HepG2 (cell line): ENCODE results near the gene SMARCD1. TPM values are rescaled to one million over a fixed set of nuclear protein-coding genes. Genes with fewer than 3 reads are reported as not detected.

Source experiments
- HHEX ChIP-seq: IDR thresholded peaks from 2 replicates; pipeline ENCODE4 v1.6.1; 2016; ENCODE audit warnings: control low read depth
- HNRNPUL1 ChIP-seq: fragments of 200-400 bp; formaldehyde crosslinking; IDR thresholded peaks from 2 replicates; pipeline ENCODE4 v1.6.1; 2017; ENCODE audit warnings: low read depth, mild to moderate bottlenecking, low read length, moderate library complexity
- KLF11 ChIP-seq: IDR thresholded peaks from 2 replicates; pipeline ENCODE4 v1.6.1; 2016; ENCODE audit warnings: missing compliant biosample characterization
- MYPOP ChIP-seq: sonication (generic); formaldehyde crosslinking; IDR thresholded peaks from 2 replicates; pipeline ENCODE4 v1.8.1; 2023; ENCODE audit warnings: mild to moderate bottlenecking, moderate library complexity, missing genetic modification reagents
- NFYC ChIP-seq: IDR thresholded peaks from 2 replicates; pipeline ENCODE4 v1.6.1; 2016; ENCODE audit warnings: missing genetic modification reagents, missing compliant biosample characterization
- PITX1 ChIP-seq: sonication (generic); formaldehyde crosslinking; IDR thresholded peaks from 2 replicates; pipeline ENCODE4 v1.5.1; 2020; ENCODE audit warnings: mild to moderate bottlenecking, missing genetic modification reagents
- SAFB2 ChIP-seq: sonication (generic); formaldehyde crosslinking; IDR thresholded peaks from 2 replicates; pipeline ENCODE4 v1.5.1; 2020; ENCODE audit warnings: missing genetic modification reagents, low read depth, mild to moderate bottlenecking, borderline replicate concordance
- SALL2 ChIP-seq: sonication (generic); formaldehyde crosslinking; IDR thresholded peaks from 2 replicates; pipeline ENCODE4 v1.8.1; 2023; ENCODE audit warnings: mild to moderate bottlenecking, missing genetic modification reagents, inconsistent platforms
- SNRNP70 ChIP-seq: fragments of 200-400 bp; formaldehyde crosslinking; IDR thresholded peaks from 2 replicates; pipeline ENCODE4 v1.6.1; 2017; ENCODE audit warnings: mild to moderate bottlenecking, low read depth, low read length, moderate library complexity
- USF2 ChIP-seq, 2 experiments: sonication (generic) in 1 of 2; formaldehyde crosslinking in 1 of 2; IDR thresholded peaks; 2 replicates each; pipeline versions ENCODE4 v1.5.1 to v1.6.1; 2011 to 2020; ENCODE audit warnings: borderline replicate concordance in 1 of 2, low read depth in 1 of 2, low read length in 1 of 2, mild to moderate bottlenecking in 1 of 2, missing genetic modification reagents in 1 of 2, moderate library complexity in 1 of 2
- ZNF33B ChIP-seq: sonication (generic); formaldehyde crosslinking; IDR thresholded peaks from 2 replicates; pipeline ENCODE4 v1.5.1; 2020; ENCODE audit warnings: mild to moderate bottlenecking, missing genetic modification reagents
- ZNF614 ChIP-seq: IDR thresholded peaks from 2 replicates; pipeline ENCODE4 v1.6.1; 2018; ENCODE audit warnings: missing biosample characterization, missing genetic modification reagents, inconsistent platforms, borderline replicate concordance
- ZNF646 ChIP-seq: sonication (generic); formaldehyde crosslinking; IDR thresholded peaks from 2 replicates; pipeline ENCODE4 v1.9.0; 2021; ENCODE audit warnings: mild to moderate bottlenecking, missing genetic modification reagents
- ZNF670 ChIP-seq: sonication (generic); formaldehyde crosslinking; IDR thresholded peaks from 2 replicates; pipeline ENCODE4 v1.8.0; 2022; ENCODE audit warnings: mild to moderate bottlenecking, missing genetic modification reagents, borderline replicate concordance
- ZNF678 ChIP-seq: sonication (generic); formaldehyde crosslinking; IDR thresholded peaks from 2 replicates; pipeline ENCODE4 v1.4.0; 2020; ENCODE audit warnings: mild to moderate bottlenecking, missing genetic modification reagents
- ZNF891 ChIP-seq: sonication (generic); formaldehyde crosslinking; IDR thresholded peaks from 2 replicates; pipeline ENCODE4 v1.5.0; 2020; ENCODE audit warnings: mild to moderate bottlenecking, missing genetic modification reagents
- polyA plus RNA-seq, 8 experiments: library from polyadenylated mRNA; depleted of rRNA in 3 of 8; stranded (reverse) in 7 of 8; unstranded in 1 of 8; fragments of >200 nt; fragmentation: Illumina TruSeq in 4 of 8; extraction: Trizol in 4 of 8; gene quantifications; 2 replicates each; pipeline versions ENCODE4 v1.2.1 to v1.2.3, GENCODE V29; 2011 to 2016; ENCODE audit warnings: low read depth in 4 of 8, missing spikeins in 1 of 8, mixed read lengths in 1 of 8; ENCODE audit not compliant: insufficient read depth in 1 of 8
- total RNA-seq, 5 experiments: library from RNA; depleted of rRNA; stranded (reverse); fragments of >200 nt; fragmentation: Illumina TruSeq; extraction: Trizol; gene quantifications; 2 replicates each; pipeline ENCODE4 v1.2.3, GENCODE V29; 2016; ENCODE audit warnings: low read depth in 1 of 5
- TF ChIP-seq, protein P1 (sequence below): sonication (generic); formaldehyde crosslinking; IDR thresholded peaks from 2 replicates; pipeline ENCODE4 v1.4.0; 2020; ENCODE audit warnings: low read depth, mild to moderate bottlenecking, missing genetic modification reagents

The SMARCD1 gene
- total and polyA plus RNA-seq, 2 of the 13 experiments (the other 11 are each of a cell fraction or from before 2014, with no cell fraction given), result 51.7 to 54.6 TPM

DNA sequence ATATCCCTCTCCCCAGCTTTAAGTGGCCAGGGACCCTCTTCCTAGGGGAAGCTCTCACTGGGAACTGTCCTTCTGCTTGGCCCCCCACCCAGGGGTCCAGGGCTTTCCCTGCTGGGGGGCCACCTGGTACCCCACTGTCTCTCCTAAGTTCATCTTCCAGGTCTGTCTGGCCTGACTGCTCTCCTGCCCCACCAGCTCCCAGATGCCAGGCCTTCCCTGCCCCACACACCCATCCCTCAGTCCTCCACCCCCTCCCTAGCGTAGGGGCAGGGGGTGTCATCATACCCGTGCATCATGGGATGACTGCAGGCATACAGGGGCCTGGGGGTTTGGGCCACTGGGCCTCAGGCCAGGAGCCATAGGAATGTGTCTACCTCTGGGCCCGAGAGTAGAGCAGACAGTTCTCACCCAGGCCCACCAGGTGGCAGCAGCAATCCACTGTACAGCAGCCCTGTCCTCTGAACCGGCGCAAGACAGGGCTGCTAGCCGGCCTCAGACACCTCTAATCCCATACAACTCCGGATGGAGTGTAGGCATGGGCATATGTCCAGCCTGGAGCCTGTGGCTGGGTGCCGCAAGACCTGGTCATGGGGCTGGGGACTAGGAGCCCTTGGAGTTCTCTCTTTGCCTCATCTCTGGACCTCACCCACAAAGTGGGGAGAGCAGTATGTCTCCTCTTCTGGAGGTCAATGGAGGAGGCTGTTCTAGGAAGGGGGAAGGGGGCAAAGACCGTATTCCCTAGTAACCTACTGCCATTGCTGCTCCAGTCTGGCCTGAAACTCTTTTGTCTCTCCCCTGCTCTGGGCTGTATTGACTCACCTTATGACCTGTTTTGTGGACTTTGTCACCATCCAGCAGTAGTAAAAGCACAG is 10.0 kb upstream of the SMARCD1 start (continued):
- TF ChIP-seq NFYC (CRISPR knock-in tag) (no peak), ZNF614 (CRISPR knock-in tag) (peak; percentile 52; the same call in 1 of the 2 replicates), SALL2 (0 out of 2 replicates have a peak, but pooled peaks have one; percentile 73), KLF11 (no peak), USF2 (IDR thresholded peaks at IDR 0.05; ENCODE audit: low read depth, low read length) (no peak), USF2 (CRISPR knock-in tag; IDR thresholded peaks at IDR 0.05; ENCODE audit: borderline replicate concordance) (no peak), SNRNP70 (no peak), ZNF33B (no peak), ZNF678 (CRISPR knock-in tag) (no peak), ZNF646 (CRISPR knock-in tag) (no peak), ZNF891 (CRISPR knock-in tag) (no peak), HNRNPUL1 (no peak), ZNF670 (CRISPR knock-in tag) (no peak), PITX1 (CRISPR knock-in tag) (peak; percentile 85), HHEX (CRISPR knock-in tag) (no peak), MYPOP (CRISPR knock-in tag) (peak; percentile 76; the same call in 1 of the 2 replicates), SAFB2 (CRISPR knock-in tag) (no peak)
- TF ChIP-seq, protein P1, sequence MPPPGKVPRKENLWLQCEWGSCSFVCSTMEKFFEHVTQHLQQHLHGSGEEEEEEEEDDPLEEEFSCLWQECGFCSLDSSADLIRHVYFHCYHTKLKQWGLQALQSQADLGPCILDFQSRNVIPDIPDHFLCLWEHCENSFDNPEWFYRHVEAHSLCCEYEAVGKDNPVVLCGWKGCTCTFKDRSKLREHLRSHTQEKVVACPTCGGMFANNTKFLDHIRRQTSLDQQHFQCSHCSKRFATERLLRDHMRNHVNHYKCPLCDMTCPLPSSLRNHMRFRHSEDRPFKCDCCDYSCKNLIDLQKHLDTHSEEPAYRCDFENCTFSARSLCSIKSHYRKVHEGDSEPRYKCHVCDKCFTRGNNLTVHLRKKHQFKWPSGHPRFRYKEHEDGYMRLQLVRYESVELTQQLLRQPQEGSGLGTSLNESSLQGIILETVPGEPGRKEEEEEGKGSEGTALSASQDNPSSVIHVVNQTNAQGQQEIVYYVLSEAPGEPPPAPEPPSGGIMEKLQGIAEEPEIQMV (CRISPR knock-in tag), result no peak
